Inflammatory macrophage (primary cell): ENCODE results near the gene PEX16.

ENCODE experiments used
- DNase-seq, 2 donors: peaks; one replicate each; pipeline ENCODE4 v3.0.0-alpha.2; 2020 to 2022

The PEX16 gene

DNA sequence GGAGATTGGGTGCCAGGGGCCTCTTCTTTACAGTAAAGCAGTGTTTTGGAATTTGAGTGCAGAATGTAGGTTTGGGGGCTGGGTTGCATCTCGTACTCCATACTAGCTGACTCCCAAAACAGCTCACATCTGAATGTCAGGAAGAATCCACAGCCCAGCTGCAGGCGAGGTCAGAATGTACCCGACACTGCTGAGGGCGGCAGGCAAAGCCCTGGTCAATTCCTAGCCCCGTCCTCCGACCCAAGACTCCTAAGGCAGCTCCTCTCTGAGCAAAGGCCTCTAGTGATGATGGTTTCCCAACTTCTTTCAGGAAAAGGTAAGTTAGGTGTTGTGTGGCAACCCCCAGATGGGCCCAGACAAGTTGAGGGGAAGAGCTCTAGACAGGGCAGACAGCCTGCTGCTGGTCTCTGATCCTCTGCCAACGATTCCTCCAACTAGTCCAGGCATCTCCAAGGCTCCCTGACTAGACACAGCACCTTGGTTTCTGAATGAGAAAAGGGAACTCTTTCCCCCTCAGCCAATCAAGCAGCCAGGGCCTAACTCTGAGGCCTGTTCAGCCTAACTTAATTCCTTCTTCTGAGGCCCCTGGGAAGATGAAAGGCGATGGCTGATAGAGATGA is 13.4 kb upstream of the PEX16 start:
- no peak for DNase-seq

- DNase-seq, result peak in 1 of 2 donors; percentile 5
Observed at GRCh38 chr11:45930031-45930794, 12.5 kb upstream of the PEX16 start.

- no peak for DNase-seq
Observed at GRCh38 chr11:45929486-45930030, 11.9 kb upstream of the PEX16 start.

DNA sequence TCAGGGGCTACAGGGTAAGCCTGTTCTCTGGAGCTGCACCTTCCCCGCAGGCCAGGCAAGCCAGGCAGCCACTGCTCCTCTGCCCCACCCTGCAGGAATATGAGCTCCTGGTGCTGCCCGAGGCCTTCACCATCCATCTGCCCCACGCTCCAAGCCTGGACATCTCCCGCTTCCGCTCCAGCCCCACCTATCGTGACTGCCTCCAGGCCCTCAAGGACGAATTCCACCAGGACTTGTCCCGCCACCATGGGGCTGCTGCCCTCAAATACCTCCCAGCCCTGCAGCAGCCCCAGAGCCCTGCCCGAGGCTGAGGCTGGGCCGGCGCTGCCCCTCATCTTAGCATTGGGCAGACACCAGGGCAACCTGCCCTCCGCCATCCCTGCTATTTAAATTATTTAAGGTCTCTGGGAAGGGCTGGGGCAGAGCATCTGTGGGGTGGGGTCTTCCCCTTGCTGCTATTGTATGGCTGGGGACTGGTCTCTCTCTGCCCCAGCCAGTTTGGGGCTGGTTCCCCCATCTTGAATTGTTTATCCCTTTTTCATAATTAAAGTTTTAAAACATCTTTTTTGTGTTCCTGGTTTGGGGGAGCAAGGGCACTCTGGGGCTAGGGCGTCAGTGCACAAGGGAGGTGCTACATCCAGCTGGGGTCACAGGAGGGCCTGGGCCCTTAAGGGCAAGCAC is 11.0 kb upstream of the PEX16 start:
- no peak for DNase-seq

GRCh38 chr11:45927684-45928413 is 10.2 kb upstream of the PEX16 start:
- DNase-seq, result no peak

GRCh38 chr11:45927332-45927683 is 9.6 kb upstream of the PEX16 start:
- DNase-seq, result no peak

DNA sequence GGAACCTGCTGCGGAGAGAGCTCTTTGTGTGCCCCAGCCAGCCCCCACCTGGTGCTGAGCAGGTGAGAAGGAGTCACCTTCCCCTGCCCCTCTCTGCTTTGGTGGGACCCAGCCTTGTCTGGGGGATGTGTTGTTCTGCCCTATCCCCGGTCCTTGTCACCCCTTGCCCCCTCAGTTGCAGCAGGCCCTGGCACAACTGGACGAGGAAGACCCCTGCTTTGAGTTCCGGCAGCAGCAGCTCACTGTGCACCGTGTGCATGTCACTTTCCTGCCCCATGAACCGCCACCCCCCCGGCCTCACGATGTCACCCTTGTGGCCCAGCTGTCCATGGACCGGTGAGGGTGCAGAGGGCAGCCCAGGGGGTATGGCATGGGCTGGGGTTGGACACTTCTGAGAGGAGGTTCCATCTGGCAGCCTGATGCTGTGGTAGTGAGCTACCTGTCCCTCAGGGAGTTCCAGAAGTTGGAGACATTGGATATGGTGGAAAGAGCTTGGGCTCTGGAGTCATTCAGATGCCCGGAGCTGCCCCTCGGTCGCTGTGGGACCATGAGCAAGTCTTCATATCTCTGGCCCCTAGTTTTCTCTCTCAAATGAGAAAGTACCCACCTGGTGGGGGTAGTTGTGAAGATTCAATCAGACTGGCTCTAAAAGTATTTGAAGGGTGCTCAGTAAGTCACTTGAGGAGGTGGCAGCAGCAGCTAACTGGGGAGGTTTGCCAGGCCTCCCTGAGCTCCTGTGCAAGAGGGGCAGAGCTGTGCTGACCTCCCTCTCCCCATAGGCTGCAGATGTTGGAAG is 9.1 kb upstream of the PEX16 start:
- DNase-seq, result no peak

GRCh38 chr11:45926001-45926401 is 8.3 kb upstream of the PEX16 start:
- no peak for DNase-seq

DNA sequence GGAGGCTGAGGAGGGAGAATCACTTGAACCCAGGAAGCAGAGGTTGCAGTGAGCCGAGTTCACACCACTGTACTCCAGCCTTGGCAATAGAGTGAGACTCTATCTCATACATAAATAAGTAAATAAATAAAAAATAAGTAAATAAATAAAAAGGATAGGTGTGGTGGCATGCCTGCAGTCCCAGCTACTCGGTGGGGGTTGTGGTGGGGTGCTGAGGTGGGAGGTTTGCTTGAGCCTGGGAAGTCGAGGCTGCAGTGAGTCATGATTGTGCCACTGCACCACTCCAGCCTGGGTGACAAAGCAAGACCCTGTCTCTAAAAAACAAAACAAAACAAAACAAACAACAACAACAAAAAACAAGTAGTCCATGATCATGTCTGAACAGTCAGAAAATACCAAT is 7.9 kb upstream of the PEX16 start:
- no peak for DNase-seq

DNA sequence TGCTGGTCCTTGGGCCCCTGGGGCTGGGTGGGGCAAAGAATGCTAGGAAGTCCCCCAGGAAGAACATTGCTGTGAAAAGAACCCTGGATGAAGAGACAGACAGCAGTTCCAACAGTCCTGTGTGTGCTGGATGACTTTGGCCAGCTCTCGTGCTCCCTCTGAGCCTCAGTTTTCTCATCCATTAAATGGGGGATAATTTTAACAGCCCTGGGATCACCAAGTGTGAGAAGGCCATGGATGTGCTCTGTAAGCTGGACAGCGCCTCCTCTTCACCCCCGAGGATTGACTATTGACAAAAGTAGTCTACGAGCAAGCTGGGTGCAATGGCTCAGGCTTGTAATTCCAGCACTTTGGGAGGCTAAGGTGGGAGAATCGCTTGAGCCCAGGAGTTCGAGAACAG is 7.2 kb upstream of the PEX16 start:
- DNase-seq, result no peak

DNA sequence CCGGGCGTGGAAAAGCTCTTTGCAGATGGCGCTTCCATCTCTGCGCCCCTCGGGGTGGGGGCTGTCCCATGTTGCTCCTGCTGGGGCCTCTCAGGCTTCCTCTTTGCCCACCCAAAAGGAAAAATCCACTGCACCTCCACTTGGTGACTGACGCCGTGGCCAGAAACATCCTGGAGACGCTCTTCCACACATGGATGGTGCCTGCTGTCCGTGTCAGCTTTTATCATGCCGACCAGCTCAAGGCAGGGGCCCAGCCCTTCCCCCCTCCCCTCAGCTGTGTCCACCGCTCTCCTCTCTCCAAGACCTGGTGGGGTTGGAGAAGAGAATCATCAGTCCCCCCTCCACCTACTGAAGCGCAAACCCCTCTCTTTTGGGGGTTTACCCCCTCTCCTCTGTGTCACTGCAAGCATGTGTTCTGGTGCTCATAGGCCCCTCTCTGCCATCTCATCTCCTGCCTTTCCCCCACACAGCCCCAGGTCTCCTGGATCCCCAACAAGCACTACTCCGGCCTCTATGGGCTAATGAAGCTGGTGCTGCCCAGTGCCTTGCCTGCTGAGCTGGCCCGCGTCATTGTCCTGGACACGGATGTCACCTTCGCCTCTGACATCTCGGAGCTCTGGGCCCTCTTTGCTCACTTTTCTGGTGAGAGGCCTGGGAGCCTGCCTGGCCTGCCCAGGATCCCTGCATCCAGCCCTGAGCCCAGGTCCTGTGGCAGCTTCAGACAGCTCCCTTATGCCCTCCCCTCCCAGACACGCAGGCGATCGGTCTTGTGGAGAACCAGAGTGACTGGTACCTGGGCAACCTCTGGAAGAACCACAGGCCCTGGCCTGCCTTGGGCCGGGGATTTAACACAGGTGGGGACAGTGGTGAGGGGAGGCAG is 6.6 kb upstream of the PEX16 start:
- DNase-seq, result no peak

DNA sequence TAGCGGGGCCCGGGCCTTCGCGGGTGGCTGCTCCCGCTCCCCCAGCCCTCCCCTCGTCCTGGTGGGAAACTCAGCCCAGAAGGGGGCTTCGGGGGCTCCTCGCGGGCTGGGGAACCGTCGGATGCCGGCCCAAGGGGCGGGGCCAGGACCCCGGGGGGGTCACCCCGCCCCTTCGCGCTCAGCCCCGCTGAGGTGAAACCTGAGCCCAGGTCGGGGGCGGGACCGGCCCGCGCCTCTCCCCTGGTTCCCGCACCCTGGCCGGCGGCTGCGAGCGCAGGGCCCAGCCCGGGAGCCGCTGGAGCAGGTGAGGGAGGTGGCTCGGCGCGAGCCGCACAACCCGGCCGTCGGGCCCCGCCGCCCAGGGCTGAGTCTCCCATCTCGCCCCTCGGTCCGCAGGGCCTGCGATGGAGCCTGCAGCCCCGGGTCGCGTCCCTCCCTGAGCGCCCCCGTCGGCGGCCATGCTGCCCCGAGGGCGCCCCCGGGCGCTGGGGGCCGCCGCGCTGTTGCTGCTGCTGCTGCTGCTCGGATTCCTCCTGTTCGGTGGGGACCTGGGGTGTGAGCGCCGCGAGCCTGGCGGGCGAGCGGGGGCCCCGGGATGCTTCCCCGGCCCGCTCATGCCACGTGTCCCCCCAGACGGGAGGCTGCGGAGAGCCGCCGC is 4.9 kb upstream of the PEX16 start, which contains the start of gene LARGE2:
Gene LARGE2, plus strand, starts transcription at position 232 of the 658 bp plus-strand sequence. Its CDS starts 227 bp downstream, at position 459.
- no peak for DNase-seq

DNA sequence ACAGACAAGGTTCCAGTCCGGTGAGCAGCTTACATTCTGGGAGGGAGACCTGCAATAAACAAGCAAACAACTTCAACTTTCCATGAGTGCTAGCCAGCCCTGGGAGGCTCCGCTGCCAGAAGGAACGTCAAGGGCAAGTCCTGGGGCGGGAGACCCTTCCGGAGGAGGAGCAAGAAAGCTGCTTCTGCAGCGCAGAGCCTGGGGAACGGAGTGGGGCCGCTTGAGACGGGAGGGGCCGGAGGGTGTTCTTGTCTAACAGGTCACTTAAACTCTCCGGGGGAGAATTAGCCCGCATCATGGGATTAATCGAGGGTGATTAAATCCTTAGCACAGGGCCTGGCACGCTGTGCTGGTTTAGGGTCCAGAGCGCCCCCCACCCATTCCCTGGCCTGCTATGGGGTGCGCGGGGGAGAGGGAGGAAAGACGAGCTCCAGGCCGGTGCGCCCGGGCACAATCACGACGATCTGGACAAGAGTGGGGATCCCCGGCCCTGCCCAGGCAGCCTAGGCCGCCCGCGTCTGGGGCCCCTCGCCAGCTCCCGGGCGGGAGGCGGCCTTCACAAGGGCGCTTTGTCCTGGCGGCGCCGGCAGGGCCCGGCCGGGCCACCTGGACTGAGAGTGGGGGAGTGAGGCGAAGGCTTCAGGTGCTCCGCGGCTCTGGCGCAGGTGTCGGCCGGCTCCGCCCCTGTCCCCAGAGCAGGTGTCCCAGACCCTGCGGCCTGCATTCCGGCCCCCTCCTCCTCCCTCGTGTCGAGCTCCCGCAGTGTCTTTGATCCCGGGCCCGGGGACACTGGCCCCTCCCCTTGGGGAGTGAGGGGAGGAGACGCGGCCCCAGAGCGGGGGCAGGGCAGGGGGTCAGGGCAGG is 4.1 kb upstream of the PEX16 start:
- no peak for DNase-seq

GRCh38 chr11:45920531-45921477 is 3.1 kb upstream of the PEX16 start:
- no peak for DNase-seq

- DNase-seq, result no peak
Observed at GRCh38 chr11:45919806-45920530, 2.3 kb upstream of the PEX16 start.

GRCh38 chr11:45918962-45919675 is 1.4 kb upstream of the PEX16 start:
- DNase-seq, result no peak
